ENCODE results near the gene RSKR.

- TF ChIP-seq CTCF (IDR thresholded peaks at IDR 0.05) (no peak), POLR2A (IDR thresholded peaks at IDR 0.05; ENCODE audit: low read depth) (no peak), POLR2AphosphoS5 (IDR thresholded peaks at IDR 0.05) (no peak), EP300 (IDR thresholded peaks at IDR 0.05) (no peak)
These were observed 41.2 kb upstream of the RSKR start for GRCh38 chr17:28655160-28655559.

Data from esophagus muscularis mucosa (tissue), 4 donors.